Chondrocyte (in vitro differentiated cells): Measurements from ENCODE around the gene RAD51. TPM values are rescaled to one million over a fixed set of nuclear protein-coding genes. Genes with fewer than 3 reads are reported as not detected.

ENCODE experiments used
- DNase-seq: peaks from one replicate; pipeline ENCODE4 v3.0.0; 2021; ENCODE audit warnings: mixed read lengths, low spot score
- H3K27ac Mint-ChIP-seq: one replicate; pipeline ENCODE4 v1.8.0; 2021; ENCODE audit warnings: mild to moderate bottlenecking, moderate library complexity, mixed read lengths; ENCODE audit not compliant: unreplicated experiment
- H3K27me3 Mint-ChIP-seq: 2 replicates; pipeline ENCODE4 v1.8.0; 2021; ENCODE audit warnings: low read depth, mixed read lengths
- H3K36me3 Mint-ChIP-seq: 2 replicates; pipeline ENCODE4 v1.8.0; 2021; ENCODE audit warnings: low read depth, mixed read lengths
- H3K4me1 Mint-ChIP-seq: 2 replicates; pipeline ENCODE4 v1.8.0; 2021; ENCODE audit warnings: low read depth, mild to moderate bottlenecking, mixed read lengths
- H3K4me3 Mint-ChIP-seq: one replicate; pipeline ENCODE4 v1.8.0; 2021; ENCODE audit warnings: mild to moderate bottlenecking, moderate library complexity, mixed read lengths; ENCODE audit not compliant: unreplicated experiment
- H3K9me3 Mint-ChIP-seq: 2 replicates; pipeline ENCODE4 v1.8.0; 2021; ENCODE audit warnings: low read depth, mixed read lengths
- CTCF ChIP-seq: fragments of 200-600 bp; sonication (generic); IDR thresholded peaks from 2 replicates; pipeline ENCODE4 v1.5.0; 2021; ENCODE audit warnings: antibody characterized with exemption, mild to moderate bottlenecking, moderate library complexity
- total RNA-seq: library from RNA; stranded (reverse); gene quantifications from 3 replicates; pipeline ENCODE4 v1.2.1, GENCODE V29; 2021

RAD51 gene
- total RNA-seq, 1 donor from 2014 or later: 9.4 TPM

- H3K4me1 Mint-ChIP-seq: peaks cover 30% of the 10 kb centered on the region
- peaks cover 9% of the 10 kb centered on the region for H3K36me3 Mint-ChIP-seq
- H3K4me3 Mint-ChIP-seq: no peak overlapping the region
- H3K9me3 Mint-ChIP-seq: no peaks in the 10 kb centered on the region
- peak overlapping the region; percentile 57 for H3K27ac Mint-ChIP-seq
- no peaks in the 10 kb centered on the region for H3K27me3 Mint-ChIP-seq
- TF ChIP-seq CTCF: no peak
- no peak for DNase-seq
Measured at GRCh38 chr15:40770147-40770721, 75.3 kb downstream of the RAD51 start.

GRCh38 chr15:40771242-40771641, 76.3 kb downstream of the RAD51 start:
- H3K36me3 Mint-ChIP-seq: peaks cover 12% of the 10 kb centered on the region
- peaks cover 20% of the 10 kb centered on the region for H3K4me1 Mint-ChIP-seq
- DNase-seq: no peak
- H3K27me3 Mint-ChIP-seq: no peaks in the 10 kb centered on the region
- no peaks in the 10 kb centered on the region for H3K9me3 Mint-ChIP-seq
- no peak overlapping the region for H3K27ac Mint-ChIP-seq
- no peak overlapping the region for H3K4me3 Mint-ChIP-seq
- no peak for TF ChIP-seq CTCF

- Mint-ChIP-seq H3K27ac (no peak overlapping the region), H3K4me3 (no peak overlapping the region), H3K27me3 (no peaks in the 10 kb centered on the region), H3K36me3 (peaks cover 17% of the 10 kb centered on the region), H3K4me1 (peaks cover 19% of the 10 kb centered on the region), H3K9me3 (no peaks in the 10 kb centered on the region)
- no peak for TF ChIP-seq CTCF
- DNase-seq: no peak
Measured at GRCh38 chr15:40772014-40772413, 77.0 kb downstream of the RAD51 start.

GRCh38 chr15:40773496-40773895, 78.5 kb downstream of the RAD51 start:
- DNase-seq: no peak
- TF ChIP-seq CTCF: no peak
- no peak overlapping the region for H3K4me3 Mint-ChIP-seq
- peaks cover 20% of the 10 kb centered on the region for H3K4me1 Mint-ChIP-seq
- H3K27me3 Mint-ChIP-seq: no peaks in the 10 kb centered on the region
- H3K36me3 Mint-ChIP-seq: peaks cover 17% of the 10 kb centered on the region
- no peak overlapping the region for H3K27ac Mint-ChIP-seq
- no peaks in the 10 kb centered on the region for H3K9me3 Mint-ChIP-seq

DNA sequence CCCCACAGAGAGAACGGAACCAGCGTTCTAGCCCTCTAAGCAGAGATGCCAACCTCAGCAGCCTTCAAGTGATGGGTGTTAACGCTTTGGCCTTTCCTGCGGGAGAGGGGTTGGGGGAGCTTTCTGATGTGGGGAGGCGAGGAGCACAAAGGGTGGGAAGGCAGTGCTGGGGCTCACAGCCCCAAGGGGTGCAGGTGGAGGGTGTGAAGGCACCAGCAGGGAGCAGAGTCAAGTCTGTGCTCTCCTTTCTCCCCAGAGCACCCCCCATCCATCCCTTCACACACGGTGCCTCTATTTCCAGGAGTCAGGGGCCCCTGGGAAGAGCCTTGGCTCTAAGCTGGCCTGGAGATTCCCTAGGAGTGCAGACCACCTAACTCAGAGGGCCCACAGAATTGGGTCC, 78.9 kb downstream of the RAD51 start:
- DNase-seq: no peak
- Mint-ChIP-seq H3K27ac (no peak overlapping the region), H3K9me3 (no peaks in the 10 kb centered on the region), H3K4me1 (peaks cover 20% of the 10 kb centered on the region), H3K36me3 (peaks cover 17% of the 10 kb centered on the region), H3K27me3 (no peaks in the 10 kb centered on the region), H3K4me3 (no peak overlapping the region)
- no peak for TF ChIP-seq CTCF
